HG03045 (cell line): Measurements from ENCODE around the gene IRF1.
A peak's percentile ranks its signal among the peaks of the same experiment; 100 is the strongest.

Source experiments
- ATAC-seq: cut with Tn5 transposase; IDR thresholded peaks from one replicate; pipeline ENCODE4 v1.9.1; 2021; ENCODE audit warnings: mild to moderate bottlenecking, moderate library complexity; ENCODE audit not compliant: unreplicated experiment

Gene IRF1

GRCh38 chr5:132500931-132501628, 10.5 kb upstream of the IRF1 start:
- ATAC-seq = no peak

GRCh38 chr5:132500244-132500930, 9.8 kb upstream of the IRF1 start:
- no peak for ATAC-seq

- ATAC-seq = no peak
Observed at GRCh38 chr5:132499440-132500243, 9.1 kb upstream of the IRF1 start.

- no peak for ATAC-seq
Observed at GRCh38 chr5:132498686-132499271, 8.2 kb upstream of the IRF1 start.

GRCh38 chr5:132498152-132498551, 7.6 kb upstream of the IRF1 start:
- no peak for ATAC-seq

- no peak for ATAC-seq
Observed at GRCh38 chr5:132497488-132497997, 7.0 kb upstream of the IRF1 start.

GRCh38 chr5:132496631-132497487, 6.3 kb upstream of the IRF1 start:
- peak; percentile 53 for ATAC-seq

- peak; percentile 57 for ATAC-seq
Observed at GRCh38 chr5:132496191-132496630, 5.6 kb upstream of the IRF1 start.

GRCh38 chr5:132495667-132496190, 5.2 kb upstream of the IRF1 start:
- ATAC-seq = peak; percentile 24

GRCh38 chr5:132493821-132494220, 3.2 kb upstream of the IRF1 start:
- ATAC-seq = no peak

GRCh38 chr5:132493241-132493640, 2.7 kb upstream of the IRF1 start:
- no peak for ATAC-seq

GRCh38 chr5:132492386-132493125, 2.0 kb upstream of the IRF1 start:
- ATAC-seq = no peak

GRCh38 chr5:132491368-132492364, 1.1 kb upstream of the IRF1 start:
- ATAC-seq = peak; percentile 21

GRCh38 chr5:132489871-132490483, 596 bp downstream of the IRF1 start:
- ATAC-seq = peak; percentile 35

- ATAC-seq = no peak
Observed at GRCh38 chr5:132489051-132489770, 1.4 kb downstream of the IRF1 start.

GRCh38 chr5:132488590-132488989, 2.0 kb downstream of the IRF1 start:
- ATAC-seq = no peak
